ENCODE data around the gene KANSL1. TPM values are rescaled to one million over a fixed set of nuclear protein-coding genes. Genes with fewer than 3 reads are reported as not detected.
A peak's percentile ranks its signal among the peaks of the same experiment; 100 is the strongest.

Gene KANSL1
- total RNA-seq, 2 donors from 2014 or later, result 73.5 to 130 TPM

DNA sequence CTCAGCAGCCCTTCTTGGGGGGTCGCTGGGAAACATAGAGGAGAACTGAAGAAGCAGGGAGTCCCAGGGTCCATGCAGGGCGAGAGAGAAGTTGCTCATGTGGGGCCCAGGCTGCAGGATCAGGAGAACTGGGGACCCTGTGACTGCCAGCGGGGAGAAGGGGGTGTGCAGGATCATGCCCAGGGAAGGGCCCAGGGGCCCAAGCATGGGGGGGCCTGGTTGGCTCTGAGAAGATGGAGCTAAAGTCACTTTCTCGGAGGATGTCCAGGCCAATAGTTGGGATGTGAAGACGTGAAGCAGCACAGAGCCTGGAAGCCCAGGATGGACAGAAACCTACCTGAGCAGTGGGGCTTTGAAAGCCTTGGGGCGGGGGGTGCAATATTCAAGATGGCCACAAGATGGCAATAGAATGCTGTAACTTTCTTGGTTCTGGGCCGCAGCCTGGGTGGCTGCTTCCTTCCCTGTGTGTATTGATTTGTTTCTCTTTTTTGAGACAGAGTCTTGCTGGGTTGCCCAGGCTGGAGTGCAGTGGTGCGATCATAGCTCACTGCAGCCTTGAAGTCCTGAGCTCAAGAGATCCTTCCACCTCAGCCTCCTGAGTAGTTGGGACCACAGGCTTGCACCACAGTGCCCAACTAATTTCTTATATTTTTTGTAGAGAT, 190.8 kb downstream of the KANSL1 start:
- Mint-ChIP-seq H3K36me3 (ENCODE audit: insufficient read depth in 2 of 2) (no peaks in the 10 kb centered on the region), H3K4me3 (no peak overlapping the region), H3K27me3 (ENCODE audit: low read depth) (peaks cover 6% of the 10 kb centered on the region), H3K4me1 (ENCODE audit: low read depth) (no peaks in the 10 kb centered on the region), H3K27ac (no peak overlapping the region), H3K9me3 (no peaks in the 10 kb centered on the region)
- ATAC-seq (replicated peaks in 1 of 2) (peak; percentile 88 to 90), DNase-seq (peak; percentile 62 to 83)

DNA sequence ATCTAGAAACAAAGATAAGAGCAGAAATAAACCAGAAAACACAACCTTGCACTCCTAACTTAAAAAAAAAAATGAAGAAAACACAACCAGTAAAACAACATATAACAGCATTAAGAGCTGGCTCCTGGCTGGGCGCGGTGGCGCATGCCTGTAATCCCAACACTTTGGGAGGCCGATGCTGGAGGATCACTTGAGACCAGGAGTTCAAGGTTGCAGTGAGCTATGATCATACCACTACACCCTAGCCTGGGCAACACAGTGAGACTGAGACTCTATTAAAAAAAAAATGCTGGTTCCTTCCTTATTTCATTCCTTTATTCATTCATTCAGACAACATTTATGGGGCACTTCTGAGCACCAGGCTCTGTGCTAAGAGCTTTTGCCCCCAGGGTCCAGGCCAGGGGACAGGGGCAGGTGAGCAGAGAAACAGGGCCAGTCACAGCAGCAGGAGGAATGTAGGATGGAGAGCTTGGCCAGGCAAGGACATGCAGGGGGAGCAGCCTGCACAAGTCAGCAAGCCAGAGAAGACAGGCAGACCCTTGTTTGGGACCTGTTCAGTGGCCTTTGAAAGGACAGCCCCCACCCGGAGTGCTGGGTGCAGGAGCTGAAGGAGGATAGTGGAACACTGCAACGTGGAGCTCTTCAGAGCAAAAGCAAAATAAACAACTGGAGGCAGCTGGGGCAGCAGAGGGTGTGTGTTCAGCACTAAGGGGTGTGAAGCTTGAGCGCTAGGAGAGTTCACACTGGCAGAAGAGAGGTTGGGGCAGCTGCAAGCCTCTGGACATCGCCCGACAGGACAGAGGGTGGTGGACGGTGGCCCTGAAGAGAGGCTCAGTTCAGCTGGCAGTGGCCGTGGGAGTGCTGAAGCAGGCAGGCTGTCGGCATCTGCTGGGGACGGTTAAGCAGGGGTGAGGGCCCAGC, 191.6 kb downstream of the KANSL1 start:
- ATAC-seq (replicated peaks in 1 of 2) (peak; percentile 10 to 23), DNase-seq (no peak)
- H3K36me3 Mint-ChIP-seq (ENCODE audit: insufficient read depth in 2 of 2), result no peaks in the 10 kb centered on the region
- H3K4me1 Mint-ChIP-seq (ENCODE audit: low read depth), result no peaks in the 10 kb centered on the region
- peaks cover 6% of the 10 kb centered on the region for H3K27me3 Mint-ChIP-seq (ENCODE audit: low read depth)
- peak overlapping the region; percentile 35 for H3K27ac Mint-ChIP-seq
- no peak overlapping the region for H3K4me3 Mint-ChIP-seq
- no peaks in the 10 kb centered on the region for H3K9me3 Mint-ChIP-seq

GRCh38 chr17:46000757-46001156, 192.5 kb downstream of the KANSL1 start:
- H3K4me1 Mint-ChIP-seq (ENCODE audit: low read depth), result no peaks in the 10 kb centered on the region
- no peak overlapping the region for H3K27ac Mint-ChIP-seq
- no peak for DNase-seq
- no peaks in the 10 kb centered on the region for H3K9me3 Mint-ChIP-seq
- no peaks in the 10 kb centered on the region for H3K36me3 Mint-ChIP-seq (ENCODE audit: insufficient read depth in 2 of 2)
- H3K27me3 Mint-ChIP-seq (ENCODE audit: low read depth), result peaks cover under 1% of the 10 kb centered on the region
- H3K4me3 Mint-ChIP-seq, result no peak overlapping the region
- no peak for ATAC-seq (replicated peaks in 1 of 2)

DNA sequence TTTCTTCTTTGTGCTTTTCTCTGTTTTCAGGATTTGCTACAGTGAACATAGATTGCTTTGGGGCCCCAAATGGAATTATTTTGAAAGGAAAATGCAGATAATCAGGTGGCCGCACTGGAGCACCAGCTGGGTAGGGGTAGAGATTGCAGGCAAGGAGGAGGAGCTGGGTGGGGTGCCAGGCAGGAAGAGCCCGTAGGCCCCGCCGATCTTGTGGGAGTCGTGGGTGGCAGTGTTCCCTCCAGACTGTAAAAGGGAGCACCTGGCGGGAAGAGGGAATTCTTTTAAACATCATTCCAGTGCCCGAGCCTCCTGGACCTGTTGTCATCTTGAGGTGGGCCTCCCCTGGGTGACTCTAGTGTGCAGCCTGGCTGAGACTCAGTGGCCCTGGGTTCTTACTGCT, 192.9 kb downstream of the KANSL1 start:
- no peak overlapping the region for H3K27ac Mint-ChIP-seq
- no peak for ATAC-seq (replicated peaks in 1 of 2)
- no peaks in the 10 kb centered on the region for H3K4me1 Mint-ChIP-seq (ENCODE audit: low read depth)
- no peaks in the 10 kb centered on the region for H3K27me3 Mint-ChIP-seq (ENCODE audit: low read depth)
- no peak for DNase-seq
- H3K36me3 Mint-ChIP-seq (ENCODE audit: insufficient read depth in 2 of 2), result no peaks in the 10 kb centered on the region
- H3K9me3 Mint-ChIP-seq, result no peaks in the 10 kb centered on the region
- H3K4me3 Mint-ChIP-seq, result no peak overlapping the region

DNA sequence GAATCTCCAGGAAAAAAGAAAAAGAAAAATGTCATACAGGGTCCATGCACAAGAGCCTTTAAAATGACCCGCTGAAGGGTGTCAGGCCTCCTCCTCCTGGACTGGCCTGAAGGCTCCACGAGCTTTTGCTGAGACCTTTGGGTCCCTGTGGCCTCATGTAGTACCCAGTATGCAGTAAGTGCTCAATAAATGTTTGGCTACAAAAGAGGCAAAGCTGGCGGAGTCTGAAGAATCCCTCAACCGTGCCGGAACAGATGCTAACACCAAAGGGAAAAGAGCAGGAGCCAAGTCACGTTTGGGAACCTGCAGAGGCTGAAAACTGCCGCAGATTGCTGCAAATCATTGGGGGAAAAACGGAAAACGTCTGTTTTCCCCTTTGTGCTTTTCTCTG, 193.3 kb downstream of the KANSL1 start:
- Mint-ChIP-seq H3K4me3 (no peak overlapping the region), H3K9me3 (no peaks in the 10 kb centered on the region), H3K27me3 (ENCODE audit: low read depth) (no peaks in the 10 kb centered on the region), H3K36me3 (ENCODE audit: insufficient read depth in 2 of 2) (no peaks in the 10 kb centered on the region), H3K4me1 (ENCODE audit: low read depth) (no peaks in the 10 kb centered on the region), H3K27ac (no peak overlapping the region)
- no peak for DNase-seq
- ATAC-seq (replicated peaks in 1 of 2), result no peak

DNA sequence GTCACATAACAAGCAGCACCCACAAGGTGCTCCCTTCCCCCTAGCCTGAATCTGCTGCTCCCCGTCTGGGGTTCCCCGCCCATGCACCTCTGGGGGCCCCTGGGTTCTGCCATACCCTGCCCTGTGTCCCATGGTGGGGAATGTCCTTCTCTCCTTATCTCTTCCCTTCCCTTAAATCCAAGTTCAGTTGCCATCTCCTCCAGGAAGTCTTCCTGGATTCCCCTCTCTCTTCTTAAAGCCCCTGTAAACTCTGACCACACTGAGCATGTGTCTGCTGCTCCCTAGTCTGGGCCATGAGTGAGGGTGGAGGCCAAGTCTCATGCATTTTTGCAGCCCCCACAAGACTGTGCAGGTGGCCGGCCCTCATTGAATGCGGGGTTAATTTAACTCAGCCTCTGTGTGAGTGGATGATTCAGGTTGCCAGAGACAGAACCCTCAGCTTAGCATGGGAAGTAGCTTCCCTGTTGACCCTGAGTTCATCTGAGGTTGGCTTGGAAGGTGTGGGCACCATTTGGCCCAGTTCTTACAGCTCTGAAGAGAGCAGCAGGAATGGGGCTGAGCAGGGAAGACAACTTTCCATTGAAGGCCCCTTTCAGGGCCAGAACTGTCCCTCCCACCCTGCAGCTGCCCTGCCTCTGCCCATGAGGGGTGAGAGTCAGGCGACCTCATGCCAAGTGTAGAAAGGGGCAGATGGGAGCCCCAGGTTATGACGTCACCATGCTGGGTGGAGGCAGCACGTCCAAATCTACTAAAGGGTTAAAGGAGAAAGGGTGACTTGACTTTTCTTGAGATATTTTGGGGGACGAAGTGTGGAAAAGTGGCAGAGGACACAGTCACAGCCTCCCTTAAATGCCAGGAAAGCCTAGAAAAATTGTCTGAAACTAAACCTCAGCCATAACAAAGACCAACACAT, 194.0 kb downstream of the KANSL1 start, which contains the start of gene STH:
Gene STH, plus strand, starts transcription at position 264 of the 913 bp plus-strand sequence. Its CDS starts 30 bp downstream, at position 294.
- no peaks in the 10 kb centered on the region for H3K36me3 Mint-ChIP-seq (ENCODE audit: insufficient read depth in 2 of 2)
- ATAC-seq (replicated peaks in 1 of 2), result no peak
- H3K4me1 Mint-ChIP-seq (ENCODE audit: low read depth), result no peaks in the 10 kb centered on the region
- no peak within 1 kb of the TSS for H3K4me3 Mint-ChIP-seq
- no peaks in the 10 kb centered on the region for H3K9me3 Mint-ChIP-seq
- H3K27ac Mint-ChIP-seq, result no peak within 1 kb of the TSS
- DNase-seq, result no peak
- no peaks in the 10 kb centered on the region for H3K27me3 Mint-ChIP-seq (ENCODE audit: low read depth)

DNA sequence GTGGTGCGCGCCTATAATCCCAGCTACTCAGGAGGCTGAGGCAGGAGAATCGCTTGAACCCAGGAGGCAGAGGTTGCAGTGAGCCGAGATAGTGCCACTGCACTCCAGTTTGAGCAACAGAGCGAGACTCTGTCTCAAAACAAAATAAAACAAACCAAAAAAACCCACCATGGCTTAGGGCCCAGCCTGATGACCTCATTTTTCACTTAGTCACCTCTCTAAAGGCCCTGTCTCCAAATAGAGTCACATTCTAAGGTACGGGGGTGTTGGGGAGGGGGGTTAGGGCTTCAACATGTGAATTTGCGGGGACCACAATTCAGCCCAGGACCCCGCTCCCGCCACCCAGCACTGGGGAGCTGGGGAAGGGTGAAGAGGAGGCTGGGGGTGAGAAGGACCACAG, 195.6 kb downstream of the KANSL1 start:
- ATAC-seq (replicated peaks in 1 of 2) (no peak), DNase-seq (no peak)
- Mint-ChIP-seq H3K4me1 (ENCODE audit: low read depth) (no peaks in the 10 kb centered on the region), H3K4me3 (no peak overlapping the region), H3K27me3 (ENCODE audit: low read depth) (no peaks in the 10 kb centered on the region), H3K27ac (no peak overlapping the region), H3K36me3 (ENCODE audit: insufficient read depth in 2 of 2) (no peaks in the 10 kb centered on the region), H3K9me3 (no peaks in the 10 kb centered on the region)

GRCh38 chr17:45997166-45997565, 196.1 kb downstream of the KANSL1 start:
- Mint-ChIP-seq H3K27me3 (ENCODE audit: low read depth) (no peaks in the 10 kb centered on the region), H3K4me3 (no peak overlapping the region)

DNA sequence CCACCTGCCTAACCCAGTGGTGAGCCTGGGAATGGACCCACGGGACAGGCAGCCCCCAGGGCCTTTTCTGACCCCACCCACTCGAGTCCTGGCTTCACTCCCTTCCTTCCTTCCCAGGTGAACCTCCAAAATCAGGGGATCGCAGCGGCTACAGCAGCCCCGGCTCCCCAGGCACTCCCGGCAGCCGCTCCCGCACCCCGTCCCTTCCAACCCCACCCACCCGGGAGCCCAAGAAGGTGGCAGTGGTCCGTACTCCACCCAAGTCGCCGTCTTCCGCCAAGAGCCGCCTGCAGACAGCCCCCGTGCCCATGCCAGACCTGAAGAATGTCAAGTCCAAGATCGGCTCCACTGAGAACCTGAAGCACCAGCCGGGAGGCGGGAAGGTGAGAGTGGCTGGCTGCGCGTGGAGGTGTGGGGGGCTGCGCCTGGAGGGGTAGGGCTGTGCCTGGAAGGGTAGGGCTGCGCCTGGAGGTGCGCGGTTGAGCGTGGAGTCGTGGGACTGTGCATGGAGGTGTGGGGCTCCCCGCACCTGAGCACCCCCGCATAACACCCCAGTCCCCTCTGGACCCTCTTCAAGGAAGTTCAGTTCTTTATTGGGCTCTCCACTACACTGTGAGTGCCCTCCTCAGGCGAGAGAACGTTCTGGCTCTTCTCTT, 196.8 kb downstream of the KANSL1 start:
- no peak overlapping the region for H3K27ac Mint-ChIP-seq
- ATAC-seq (replicated peaks in 1 of 2) (no peak), DNase-seq (no peak)
- no peaks in the 10 kb centered on the region for H3K9me3 Mint-ChIP-seq
- H3K27me3 Mint-ChIP-seq (ENCODE audit: low read depth), result no peaks in the 10 kb centered on the region
- no peaks in the 10 kb centered on the region for H3K36me3 Mint-ChIP-seq (ENCODE audit: insufficient read depth in 2 of 2)
- H3K4me1 Mint-ChIP-seq (ENCODE audit: low read depth), result no peaks in the 10 kb centered on the region
- H3K4me3 Mint-ChIP-seq, result no peak overlapping the region

More at GRCh38 chr17:45997166-45997565, 196.1 kb downstream of the KANSL1 start:
- Mint-ChIP-seq H3K4me1 (ENCODE audit: low read depth) (no peaks in the 10 kb centered on the region), H3K9me3 (no peaks in the 10 kb centered on the region), H3K27ac (no peak overlapping the region), H3K36me3 (ENCODE audit: insufficient read depth in 2 of 2) (no peaks in the 10 kb centered on the region)
- ATAC-seq (replicated peaks in 1 of 2), result no peak
- no peak for DNase-seq

- ATAC-seq (replicated peaks in 1 of 2) (no peak), DNase-seq (no peak)
- Mint-ChIP-seq H3K36me3 (ENCODE audit: insufficient read depth in 2 of 2) (no peaks in the 10 kb centered on the region), H3K27ac (no peak overlapping the region), H3K4me1 (ENCODE audit: low read depth) (no peaks in the 10 kb centered on the region), H3K9me3 (no peaks in the 10 kb centered on the region), H3K4me3 (no peak overlapping the region), H3K27me3 (ENCODE audit: low read depth) (no peaks in the 10 kb centered on the region)
These were observed 197.5 kb downstream of the KANSL1 start for GRCh38 chr17:45995627-45996270.

DNA sequence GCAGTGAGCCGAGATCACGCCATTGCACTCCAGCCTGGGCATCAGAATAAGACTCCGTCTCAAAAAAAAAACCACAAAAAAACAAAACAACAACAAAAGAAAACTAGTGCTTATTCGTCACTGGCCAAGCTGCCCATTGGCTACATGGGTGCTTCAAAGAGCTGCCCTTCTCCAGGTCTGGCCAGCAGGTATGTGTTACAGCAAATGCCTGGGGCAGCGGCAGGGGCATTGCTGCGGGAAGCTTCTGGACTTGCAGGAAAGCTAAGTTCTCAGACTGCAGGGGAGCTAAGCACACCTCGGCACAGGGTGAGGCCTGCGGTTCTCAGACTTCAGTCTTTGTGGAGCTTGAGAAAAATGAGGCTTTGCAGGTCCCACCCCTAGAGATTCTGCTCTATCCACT, 198.2 kb downstream of the KANSL1 start:
- Mint-ChIP-seq H3K36me3 (ENCODE audit: insufficient read depth in 2 of 2) (no peaks in the 10 kb centered on the region), H3K9me3 (no peaks in the 10 kb centered on the region), H3K4me1 (ENCODE audit: low read depth) (no peaks in the 10 kb centered on the region), H3K4me3 (no peak overlapping the region), H3K27ac (no peak overlapping the region), H3K27me3 (ENCODE audit: low read depth) (no peaks in the 10 kb centered on the region)
- ATAC-seq (replicated peaks in 1 of 2) (no peak), DNase-seq (no peak)

DNA sequence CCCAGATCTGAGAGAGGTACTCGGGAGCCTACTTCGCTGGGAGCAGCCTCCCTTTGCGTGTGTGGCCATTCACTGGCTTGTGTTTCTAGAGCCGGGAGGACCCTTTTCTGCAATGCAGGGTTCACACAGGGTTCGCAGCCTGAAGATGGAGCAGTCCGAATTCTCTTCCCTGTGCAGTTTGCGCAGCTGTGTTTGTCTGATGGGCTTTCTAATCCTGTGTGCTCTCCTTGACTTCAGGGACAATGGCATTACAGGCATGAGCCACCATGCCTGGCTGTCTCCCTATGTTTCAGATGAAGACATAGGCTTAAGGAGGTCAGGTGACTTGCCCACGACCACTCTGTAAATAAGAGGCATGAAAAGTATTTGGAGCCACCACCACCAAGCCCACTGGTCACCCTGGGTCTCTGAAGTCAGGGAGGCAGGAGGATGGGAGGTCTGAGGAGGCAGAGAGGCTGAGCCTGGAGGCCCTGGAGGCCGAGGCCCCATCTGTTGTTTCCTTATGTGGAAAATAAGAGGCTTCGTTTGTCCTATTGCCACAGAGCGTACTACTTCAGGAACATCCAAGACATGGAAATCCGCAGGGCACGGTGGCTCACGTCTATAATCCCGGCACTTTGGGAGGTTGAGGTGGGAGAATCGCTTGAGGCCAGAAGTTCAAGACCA, 199.1 kb downstream of the KANSL1 start:
- ATAC-seq (replicated peaks in 1 of 2) (no peak), DNase-seq (no peak)
- H3K36me3 Mint-ChIP-seq (ENCODE audit: insufficient read depth in 2 of 2), result no peaks in the 10 kb centered on the region
- no peaks in the 10 kb centered on the region for H3K27me3 Mint-ChIP-seq (ENCODE audit: low read depth)
- H3K27ac Mint-ChIP-seq, result no peak overlapping the region
- no peaks in the 10 kb centered on the region for H3K9me3 Mint-ChIP-seq
- no peaks in the 10 kb centered on the region for H3K4me1 Mint-ChIP-seq (ENCODE audit: low read depth)
- H3K4me3 Mint-ChIP-seq, result no peak overlapping the region
